GM12878 (cell line): Measurements from ENCODE around the gene ZNF672. TPM values are rescaled to one million over a fixed set of nuclear protein-coding genes. Genes with fewer than 3 reads are reported as not detected.

Experiments used
- ATAC-seq: fragments of 200-7000 bp; cut with Tn5 transposase; 3 replicates; pipeline ENCODE4 v1.9.1; 2020; ENCODE audit warnings: mild to moderate bottlenecking, moderate library complexity
- BruUV-seq: library from RNA; stranded (reverse); fragments of 400-500 nt; replicated peaks from 2 replicates; lab custom pipeline; 2021; lab: Mats Ljungman, UMichigan
- CTCF ChIA-PET: fragments of 300-600 bp; sonication (Branson Sonifier 250); formaldehyde crosslinking; extraction: SDS; loops from one replicate; lab custom pipeline; 2021; ENCODE audit warnings: inconsistent platforms; lab: Yijun Ruan, JAX
- POLR2A ChIA-PET: fragments of 350-600 bp; formaldehyde crosslinking; extraction: SDS; loops from one replicate; lab custom pipeline; 2021; ENCODE audit warnings: inconsistent platforms; lab: Charles Lee
- RAD21 ChIA-PET: fragments of 300-600 bp; sonication (Branson Sonifier 250); formaldehyde crosslinking; loops from one replicate; lab custom pipeline; 2023; ENCODE audit warnings: antibody characterized with exemption; ENCODE audit not compliant: unreplicated experiment; lab: Charles Lee
- SMC1A ChIA-PET: fragments of 300-600 bp; sonication (Branson Sonifier 250); formaldehyde crosslinking; loops from one replicate; lab custom pipeline; 2023; ENCODE audit not compliant: unreplicated experiment, uncharacterized antibody; lab: Charles Lee
- DNase-seq: peaks from one replicate; pipeline ENCODE4 v3.0.0-alpha.2; 2011; ENCODE audit warnings: low read depth, low spot score
- FAIRE-seq: peaks from 3 replicates; lab custom pipeline; 2011; peaks lifted over from hg19 to GRCh38; lab: Jason Lieb, UNC
- H2AFZ ChIP-seq: 2 replicates; pipeline ENCODE4 v1.6.0; 2011; ENCODE audit warnings: low read depth, low read length, control low read depth; ENCODE audit not compliant: control insufficient read depth
- H3K27ac ChIP-seq: 2 replicates; pipeline ENCODE4 v1.5.1; 2011; ENCODE audit warnings: control low read depth; ENCODE audit not compliant: control insufficient read depth, insufficient read depth
- H3K27me3 ChIP-seq, 2 experiments: replicated peaks in 1 of 2; 2 replicates each; pipeline versions ENCODE4 v1.6.0 to v1.6.1; 2011; ENCODE audit warnings: low read length in 1 of 2; ENCODE audit not compliant: control insufficient read depth in 2 of 2, insufficient read depth in 2 of 2
- H3K36me3 ChIP-seq, 2 experiments: 2 replicates each; pipeline ENCODE4 v1.5.1; 2011; ENCODE audit warnings: low read length in 1 of 2; ENCODE audit not compliant: control insufficient read depth in 2 of 2, insufficient read depth in 2 of 2
- H3K4me1 ChIP-seq: 2 replicates; pipeline ENCODE4 v1.6.1; 2011; ENCODE audit warnings: mild to moderate bottlenecking, low read length, moderate library complexity, mixed read lengths; ENCODE audit not compliant: control insufficient read depth, insufficient read depth
- H3K4me2 ChIP-seq: 2 replicates; pipeline ENCODE4 v1.6.0; 2011; ENCODE audit warnings: control low read depth; ENCODE audit not compliant: control insufficient read depth, insufficient read depth
- H3K4me3 ChIP-seq: fragments of 200-600 bp; sonication (generic); 2 replicates; pipeline ENCODE4 v1.5.1; 2016
- H3K79me2 ChIP-seq: 2 replicates; pipeline ENCODE4 v1.6.0; 2011; ENCODE audit warnings: low read length; ENCODE audit not compliant: control insufficient read depth, insufficient read depth
- H3K9ac ChIP-seq: 2 replicates; pipeline ENCODE4 v1.8.0; 2011; ENCODE audit warnings: low read length, control low read depth, mixed read lengths; ENCODE audit not compliant: control insufficient read depth, insufficient read depth
- H3K9me3 ChIP-seq: replicated peaks from 3 replicates; pipeline ENCODE4 v1.5.1; 2011; ENCODE audit warnings: mild to moderate bottlenecking, low read length; ENCODE audit not compliant: control insufficient read depth, insufficient read depth
- H4K20me1 ChIP-seq: 2 replicates; pipeline ENCODE4 v1.6.0; 2011; ENCODE audit not compliant: control insufficient read depth, insufficient read depth
- BHLHE40 ChIP-seq, 2 experiments: fragments of 450-650 bp in 1 of 2; IDR thresholded peaks; 2 replicates each; pipeline ENCODE4 v1.6.1; 2011 to 2017; ENCODE audit warnings: low read depth in 2 of 2, borderline replicate concordance in 1 of 2, improper control_type of control experiment in 1 of 2, low read length in 1 of 2, mild to moderate bottlenecking in 1 of 2
- CEBPB ChIP-seq, 2 experiments: fragments of 150-350 bp in 1 of 2; IDR thresholded peaks; 2 replicates each; pipeline ENCODE4 v1.6.1; 2012 to 2014; ENCODE audit warnings: low read depth in 2 of 2, low read length in 2 of 2, borderline replicate concordance in 1 of 2, inconsistent platforms in 1 of 2
- EZH2 ChIP-seq: IDR thresholded peaks from 2 replicates; pipeline ENCODE4 v1.6.1; 2012; ENCODE audit warnings: low read depth, mild to moderate bottlenecking, control low read depth, inconsistent platforms, low read length, borderline replicate concordance; ENCODE audit not compliant: control insufficient read depth
- IKZF1 ChIP-seq: fragments of 450-650 bp; conservative IDR thresholded peaks from 2 replicates; pipeline ENCODE4 v1.6.1; 2017; ENCODE audit warnings: antibody characterized with exemption, mild to moderate bottlenecking
- KLF5 ChIP-seq: fragments of 450-650 bp; IDR thresholded peaks from 2 replicates; pipeline ENCODE4 v1.6.1; 2014; ENCODE audit warnings: mild to moderate bottlenecking; ENCODE audit not compliant: partially characterized antibody
- NFYB ChIP-seq: IDR thresholded peaks from 2 replicates; pipeline ENCODE4 v1.6.1; 2011; ENCODE audit warnings: low read depth, mild to moderate bottlenecking, low read length, improper control_type of control experiment, moderate library complexity; ENCODE audit not compliant: insufficient read depth
- RAD21 ChIP-seq: IDR thresholded peaks from 2 replicates; pipeline ENCODE4 v1.6.1; 2011; ENCODE audit warnings: mild to moderate bottlenecking, low read depth, low read length, moderate library complexity; ENCODE audit not compliant: insufficient read depth
- RUNX3 ChIP-seq: IDR thresholded peaks from 2 replicates; pipeline ENCODE4 v1.6.1; 2012; ENCODE audit warnings: low read length, inconsistent platforms
- TCF12 ChIP-seq: IDR thresholded peaks from 2 replicates; pipeline ENCODE4 v1.6.1; 2011; ENCODE audit warnings: low read depth, mild to moderate bottlenecking, low read length
- WGBS: methylation state at CpG from one replicate; pipeline ENCODE4 v1.1.6; 2016; ENCODE audit warnings: low lambda C conversion rate; ENCODE audit not compliant: insufficient replicate concordance, insufficient coverage; ENCODE audit errors: missing lambda C conversion rate; 5-methylcytosine and 5-hydroxymethylcytosine counted together
- in situ Hi-C: fragments of 300-500 bp; cut with MboI; formaldehyde crosslinking; loops from 9 replicates; pipeline ENCODE4 v1.14.3; 2018; ENCODE audit warnings: mixed read lengths
- intact Hi-C: fragments of 100-400 bp; cut with micrococcal nuclease; formaldehyde crosslinking; loops from one replicate; pipeline ENCODE4 v1.14.2; 2022; ENCODE audit not compliant: unreplicated experiment
- polyA plus RNA-seq, 11 experiments: library from polyadenylated mRNA; depleted of rRNA in 4 of 11; unstranded in 6 of 11; stranded (reverse) in 5 of 11; fragments of >200 nt; fragmentation: Nextera tagmentation in 4 of 11; fragmentation: Illumina TruSeq in 1 of 11; extraction: Ambion mirVana in 4 of 11; extraction: Trizol in 1 of 11; gene quantifications; 1 replicate in 1 of 11; 2 replicates in 10 of 11; pipeline versions ENCODE4 v1.2.1 to v1.2.3, GENCODE V29; 2011 to 2016; ENCODE audit warnings: inconsistent platforms in 2 of 11, missing spikeins in 2 of 11, low read depth in 1 of 11
- total RNA-seq, 4 experiments: library from RNA; depleted of rRNA in 3 of 4; stranded (reverse); fragments of >200 nt in 3 of 4; fragmentation: Illumina TruSeq in 1 of 4; extraction: Trizol in 1 of 4; gene quantifications; 2 replicates each; pipeline versions ENCODE4 v1.2.1 to v1.2.3, GENCODE V29; 2013 to 2021
- TF ChIP-seq, protein P1 (sequence below): fragments of 450-650 bp; formaldehyde crosslinking; IDR thresholded peaks from 2 replicates; pipeline ENCODE4 v1.4.0; 2022; ENCODE audit warnings: mild to moderate bottlenecking, moderate library complexity
- TF ChIP-seq, protein P2 (sequence below), 3 experiments: IDR thresholded peaks in 2 of 3; conservative IDR thresholded peaks in 1 of 3; 2 replicates each; pipeline ENCODE4 v1.5.1; 2011; ENCODE audit warnings: low read depth in 3 of 3, low read length in 3 of 3, mild to moderate bottlenecking in 3 of 3, control low read depth in 2 of 3, moderate library complexity in 2 of 3, inconsistent platforms in 1 of 3, mixed read lengths in 1 of 3; ENCODE audit not compliant: control insufficient read depth in 2 of 3, insufficient read depth in 1 of 3; ENCODE audit errors: extremely low read depth in 1 of 3
- TF ChIP-seq, protein P3 (sequence below): IDR thresholded peaks from 2 replicates; pipeline ENCODE4 v1.6.1; 2012; ENCODE audit warnings: low read depth, low read length, improper control_type of control experiment

Gene ZNF672
- total and polyA plus RNA-seq, 10 of the 15 experiments (the other 5 are each of a cell fraction or from before 2014, with no cell fraction given): 2.9 to 51.3 (median 39.8) TPM

DNA sequence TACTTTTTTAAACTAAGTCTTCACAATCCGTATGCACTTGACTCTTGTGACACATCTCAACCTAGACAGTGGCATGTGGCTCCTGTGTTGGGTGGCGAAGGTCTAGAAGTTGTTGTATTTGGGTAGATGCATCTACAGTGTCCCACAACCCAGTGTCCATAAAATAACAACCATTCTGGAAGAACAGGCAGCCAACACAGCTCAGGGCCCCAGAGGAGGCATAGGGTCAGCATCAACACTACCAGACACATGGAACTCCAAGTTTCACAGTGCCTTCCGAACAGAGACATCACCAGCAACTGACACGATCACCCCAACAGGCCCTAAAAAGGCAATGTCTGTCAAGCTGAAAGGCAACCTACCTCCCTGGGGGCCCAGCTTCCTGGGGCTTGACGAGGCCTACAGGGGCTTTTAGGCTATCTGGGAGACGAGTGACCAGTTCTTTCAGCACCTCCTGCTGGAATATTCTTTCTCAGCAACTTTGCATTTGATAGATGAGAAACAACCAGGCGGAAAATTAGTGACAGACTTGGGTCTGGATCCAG is 17.9 kb upstream of the ZNF672 start:
- peaks cover 21% of the 10 kb centered on the region for H3K4me1 ChIP-seq
- ChIA-PET CTCF (interaction anchor here (1.2 to 3.0 kb wide), 4 partner anchors 13 to 576 kb away, joined by 3 to 11 read pairs (median 5); no protein-coding TSS in a partner anchor), POLR2A (interaction anchor here (2.2 kb wide), 1 partner anchor 18 kb away, joined by 8 read pairs; the partner anchor contains the start of gene ZNF672), SMC1A (interaction anchor here (0.6 to 5.5 kb wide), 12 partner anchors 8 to 577 kb away, joined by 3 to 36 read pairs (median 4); partner anchors contain the start of gene ZNF672), RAD21 (interaction anchor here (0.7 to 3.4 kb wide), 4 partner anchors 9 to 1430 kb away, joined by 3 to 19 read pairs (median 4); partner anchors contain the start of gene ZNF672)
- FAIRE-seq: no peak
- H3K9ac ChIP-seq: no peak overlapping the region
- peaks cover 7 to 26% of the 10 kb centered on the region in 2 experiments for H3K36me3 ChIP-seq
- H2AFZ ChIP-seq: no peak overlapping the region
- no TSS peak for BruUV-seq
- intact Hi-C loops (loop anchor here (5.0 kb wide), 1 partner anchor 578 kb away; no protein-coding TSS in a partner anchor), in situ Hi-C loops (no loop called here)
- 0 out of 2 replicates have a peak overlapping the region, but pooled peaks have one; percentile 11 for H3K4me2 ChIP-seq
- 43% methylated on average over 7 of the region's 7 CpGs for WGBS
- no peak overlapping the region for H3K4me3 ChIP-seq
- no peak for ATAC-seq
- no peaks in the 10 kb centered on the region for H3K27me3 ChIP-seq
- no peak for DNase-seq
- H4K20me1 ChIP-seq: no peaks in the 10 kb centered on the region; the same call in 1 of the 2 replicates
- H3K27ac ChIP-seq: no peak overlapping the region
- no peaks in the 10 kb centered on the region for H3K9me3 ChIP-seq
- H3K79me2 ChIP-seq: peaks cover 38% of the 10 kb centered on the region
- TF ChIP-seq EZH2 (no peak), IKZF1 (0 out of 2 replicates have a peak, but pooled peaks have one; percentile 9), RUNX3 (no peak), CEBPB (IDR thresholded peaks at IDR 0.05; ENCODE audit: borderline replicate concordance in 1 of 2, low read depth in 2 of 2, low read length in 2 of 2) (no peak), KLF5 (no peak), RAD21 (peak; percentile 13; the same call in 1 of the 2 replicates), BHLHE40 (IDR thresholded peaks at IDR 0.05; ENCODE audit: borderline replicate concordance in 1 of 2, low read depth in 2 of 2, low read length in 1 of 2) (no peak), TCF12 (no peak), NFYB (no peak)
- TF ChIP-seq, protein P1, sequence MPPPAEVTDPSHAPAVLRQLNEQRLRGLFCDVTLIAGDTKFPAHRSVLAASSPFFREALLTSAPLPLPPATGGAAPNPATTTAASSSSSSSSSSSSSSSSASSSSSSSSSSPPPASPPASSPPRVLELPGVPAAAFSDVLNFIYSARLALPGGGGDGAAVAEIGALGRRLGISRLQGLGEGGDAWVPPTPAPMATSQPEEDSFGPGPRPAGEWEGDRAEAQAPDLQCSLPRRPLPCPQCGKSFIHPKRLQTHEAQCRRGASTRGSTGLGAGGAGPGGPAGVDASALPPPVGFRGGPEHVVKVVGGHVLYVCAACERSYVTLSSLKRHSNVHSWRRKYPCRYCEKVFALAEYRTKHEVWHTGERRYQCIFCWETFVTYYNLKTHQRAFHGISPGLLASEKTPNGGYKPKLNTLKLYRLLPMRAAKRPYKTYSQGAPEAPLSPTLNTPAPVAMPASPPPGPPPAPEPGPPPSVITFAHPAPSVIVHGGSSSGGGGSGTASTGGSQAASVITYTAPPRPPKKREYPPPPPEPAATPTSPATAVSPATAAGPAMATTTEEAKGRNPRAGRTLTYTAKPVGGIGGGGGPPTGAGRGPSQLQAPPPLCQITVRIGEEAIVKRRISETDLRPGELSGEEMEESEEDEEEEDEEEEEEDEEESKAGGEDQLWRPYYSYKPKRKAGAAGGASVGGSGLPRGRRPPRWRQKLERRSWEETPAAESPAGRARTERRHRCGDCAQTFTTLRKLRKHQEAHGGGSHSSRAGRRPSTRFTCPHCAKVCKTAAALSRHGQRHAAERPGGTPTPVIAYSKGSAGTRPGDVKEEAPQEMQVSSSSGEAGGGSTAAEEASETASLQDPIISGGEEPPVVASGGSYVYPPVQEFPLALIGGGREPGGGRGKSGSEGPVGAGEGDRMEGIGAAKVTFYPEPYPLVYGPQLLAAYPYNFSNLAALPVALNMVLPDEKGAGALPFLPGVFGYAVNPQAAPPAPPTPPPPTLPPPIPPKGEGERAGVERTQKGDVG (CRISPR knock-in tag): no peak
- TF ChIP-seq, protein P2, sequence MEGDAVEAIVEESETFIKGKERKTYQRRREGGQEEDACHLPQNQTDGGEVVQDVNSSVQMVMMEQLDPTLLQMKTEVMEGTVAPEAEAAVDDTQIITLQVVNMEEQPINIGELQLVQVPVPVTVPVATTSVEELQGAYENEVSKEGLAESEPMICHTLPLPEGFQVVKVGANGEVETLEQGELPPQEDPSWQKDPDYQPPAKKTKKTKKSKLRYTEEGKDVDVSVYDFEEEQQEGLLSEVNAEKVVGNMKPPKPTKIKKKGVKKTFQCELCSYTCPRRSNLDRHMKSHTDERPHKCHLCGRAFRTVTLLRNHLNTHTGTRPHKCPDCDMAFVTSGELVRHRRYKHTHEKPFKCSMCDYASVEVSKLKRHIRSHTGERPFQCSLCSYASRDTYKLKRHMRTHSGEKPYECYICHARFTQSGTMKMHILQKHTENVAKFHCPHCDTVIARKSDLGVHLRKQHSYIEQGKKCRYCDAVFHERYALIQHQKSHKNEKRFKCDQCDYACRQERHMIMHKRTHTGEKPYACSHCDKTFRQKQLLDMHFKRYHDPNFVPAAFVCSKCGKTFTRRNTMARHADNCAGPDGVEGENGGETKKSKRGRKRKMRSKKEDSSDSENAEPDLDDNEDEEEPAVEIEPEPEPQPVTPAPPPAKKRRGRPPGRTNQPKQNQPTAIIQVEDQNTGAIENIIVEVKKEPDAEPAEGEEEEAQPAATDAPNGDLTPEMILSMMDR (IDR thresholded peaks at IDR 0.05 in 2 of 3, conservative IDR thresholded peaks at IDR 0.05 in 1 of 3; ENCODE audit: control insufficient read depth in 2 of 3, extremely low read depth in 1 of 3, insufficient read depth in 1 of 3, low read depth in 3 of 3, low read length in 3 of 3): peak in 1 of 3 experiments; percentile 18; a peak in 1 of 6 replicates
- TF ChIP-seq, protein P3, sequence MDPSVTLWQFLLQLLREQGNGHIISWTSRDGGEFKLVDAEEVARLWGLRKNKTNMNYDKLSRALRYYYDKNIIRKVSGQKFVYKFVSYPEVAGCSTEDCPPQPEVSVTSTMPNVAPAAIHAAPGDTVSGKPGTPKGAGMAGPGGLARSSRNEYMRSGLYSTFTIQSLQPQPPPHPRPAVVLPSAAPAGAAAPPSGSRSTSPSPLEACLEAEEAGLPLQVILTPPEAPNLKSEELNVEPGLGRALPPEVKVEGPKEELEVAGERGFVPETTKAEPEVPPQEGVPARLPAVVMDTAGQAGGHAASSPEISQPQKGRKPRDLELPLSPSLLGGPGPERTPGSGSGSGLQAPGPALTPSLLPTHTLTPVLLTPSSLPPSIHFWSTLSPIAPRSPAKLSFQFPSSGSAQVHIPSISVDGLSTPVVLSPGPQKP: no peak
